Measurements from ENCODE around the gene SYT1.

GRCh38 chr12:79217306-79217705 lies 352.7 kb downstream of the SYT1 start:
- TF ChIP-seq CTCF (conservative IDR thresholded peaks at IDR 0.05 in 1 of 2, IDR thresholded peaks at IDR 0.05 in 1 of 2; ENCODE audit: extremely low read depth in 1 of 2, insufficient read depth in 1 of 2, low read depth in 1 of 2, low read length in 2 of 2) (no peak), EZH2 (IDR thresholded peaks at IDR 0.05; ENCODE audit: borderline replicate concordance, low read length) (no peak)

All from mammary epithelial cell (primary cell).